ENCODE data around the gene RASSF10.

The RASSF10 gene

GRCh38 chr11:12979928-12980689, 29.0 kb upstream of the RASSF10 start:
- peaks cover 0 to 3% (median 0%) of the 10 kb centered on the region in 4 experiments for H3K4me1 ChIP-seq (ENCODE audit: control extremely low read depth in 1 of 4, control insufficient read depth in 4 of 4, insufficient read depth in 4 of 4, low read length in 3 of 4)
- no peaks in the 10 kb centered on the region for H3K36me3 ChIP-seq (ENCODE audit: control insufficient read depth in 4 of 4, insufficient read depth in 4 of 4, low read length in 3 of 4)
- no peak overlapping the region for H3K27ac ChIP-seq (ENCODE audit: insufficient read depth in 1 of 2, low read depth in 1 of 2, low read length in 2 of 2, poor library complexity in 1 of 2, severe bottlenecking in 2 of 2)
- peaks cover 0 to 2% (median 0%) of the 10 kb centered on the region in 5 experiments for H3K27me3 ChIP-seq (replicated peaks in 2 of 5; ENCODE audit: control insufficient read depth in 4 of 5, insufficient read depth in 5 of 5, low read length in 4 of 5)
- H3K9me3 ChIP-seq (ENCODE audit: control extremely low read depth in 1 of 5, control insufficient read depth in 4 of 5, insufficient read depth in 2 of 5, low read depth in 1 of 5, low read length in 4 of 5), result no peaks in the 10 kb centered on the region
- H3K4me3 ChIP-seq (ENCODE audit: control insufficient read depth in 1 of 7, extremely low read depth in 1 of 7, insufficient read depth in 4 of 7, low read depth in 2 of 7, low read length in 6 of 7), result no peak overlapping the region
- CTCF ChIA-PET, result interaction anchor here (1.2 to 1.3 kb wide), 2 partner anchors 13 to 15 kb away, joined by 3 read pairs; no protein-coding TSS in a partner anchor
- DNase-seq, result peak in 2 of 3 donors; percentile 23 to 32
- WGBS (ENCODE audit: insufficient coverage), result 45% methylated on average over 5 of the region's 8 CpGs
- POLR2A ChIA-PET, result no interaction called here

GRCh38 chr11:12981676-12982522, 27.2 kb upstream of the RASSF10 start:
- H3K9me3 ChIP-seq (ENCODE audit: control extremely low read depth in 1 of 5, control insufficient read depth in 4 of 5, insufficient read depth in 2 of 5, low read depth in 1 of 5, low read length in 4 of 5), result no peaks in the 10 kb centered on the region
- ChIA-PET POLR2A (no interaction called here), CTCF (interaction anchor here (1.2 to 1.3 kb wide), 2 partner anchors 15 to 21 kb away, joined by 3 read pairs; no protein-coding TSS in a partner anchor)
- WGBS (ENCODE audit: insufficient coverage), result 100% methylated on average over 1 of the region's 3 CpGs
- no peak overlapping the region for H3K4me3 ChIP-seq (ENCODE audit: control insufficient read depth in 1 of 7, extremely low read depth in 1 of 7, insufficient read depth in 4 of 7, low read depth in 2 of 7, low read length in 6 of 7)
- H3K36me3 ChIP-seq (ENCODE audit: control insufficient read depth in 4 of 4, insufficient read depth in 4 of 4, low read length in 3 of 4), result no peaks in the 10 kb centered on the region
- DNase-seq, result no peak
- H3K27ac ChIP-seq (ENCODE audit: insufficient read depth in 1 of 2, low read depth in 1 of 2, low read length in 2 of 2, poor library complexity in 1 of 2, severe bottlenecking in 2 of 2), result no peak overlapping the region
- peaks cover 0 to 2% (median 0%) of the 10 kb centered on the region in 5 experiments for H3K27me3 ChIP-seq (replicated peaks in 2 of 5; ENCODE audit: control insufficient read depth in 4 of 5, insufficient read depth in 5 of 5, low read length in 4 of 5)
- peaks cover 0 to 3% (median 0%) of the 10 kb centered on the region in 4 experiments for H3K4me1 ChIP-seq (ENCODE audit: control extremely low read depth in 1 of 4, control insufficient read depth in 4 of 4, insufficient read depth in 4 of 4, low read length in 3 of 4)

- H3K9me3 ChIP-seq (ENCODE audit: control extremely low read depth in 1 of 5, control insufficient read depth in 4 of 5, insufficient read depth in 2 of 5, low read depth in 1 of 5, low read length in 4 of 5), result no peaks in the 10 kb centered on the region
- no peak for DNase-seq
- H3K4me3 ChIP-seq (ENCODE audit: control insufficient read depth in 1 of 7, extremely low read depth in 1 of 7, insufficient read depth in 4 of 7, low read depth in 2 of 7, low read length in 6 of 7), result no peak overlapping the region
- H3K36me3 ChIP-seq (ENCODE audit: control insufficient read depth in 4 of 4, insufficient read depth in 4 of 4, low read length in 3 of 4), result no peaks in the 10 kb centered on the region
- H3K4me1 ChIP-seq (ENCODE audit: control extremely low read depth in 1 of 4, control insufficient read depth in 4 of 4, insufficient read depth in 4 of 4, low read length in 3 of 4), result peaks cover 0 to 3% (median 0%) of the 10 kb centered on the region in 4 experiments
- CTCF ChIA-PET, result no interaction called here
- POLR2A ChIA-PET, result no interaction called here
- peaks cover 0 to 2% (median 0%) of the 10 kb centered on the region in 5 experiments for H3K27me3 ChIP-seq (replicated peaks in 2 of 5; ENCODE audit: control insufficient read depth in 4 of 5, insufficient read depth in 5 of 5, low read length in 4 of 5)
- no peak overlapping the region for H3K27ac ChIP-seq (ENCODE audit: insufficient read depth in 1 of 2, low read depth in 1 of 2, low read length in 2 of 2, poor library complexity in 1 of 2, severe bottlenecking in 2 of 2)
- 90% methylated on average over 4 of the region's 7 CpGs for WGBS (ENCODE audit: insufficient coverage)
These were observed 25.8 kb upstream of the RASSF10 start for GRCh38 chr11:12983336-12983735.

- Histone ChIP-seq H3K27ac (ENCODE audit: insufficient read depth in 1 of 2, low read depth in 1 of 2, low read length in 2 of 2, poor library complexity in 1 of 2, severe bottlenecking in 2 of 2) (no peak overlapping the region), H3K9me3 (ENCODE audit: control extremely low read depth in 1 of 5, control insufficient read depth in 4 of 5, insufficient read depth in 2 of 5, low read depth in 1 of 5, low read length in 4 of 5) (no peaks in the 10 kb centered on the region), H3K36me3 (ENCODE audit: control insufficient read depth in 4 of 4, insufficient read depth in 4 of 4, low read length in 3 of 4) (no peaks in the 10 kb centered on the region), H3K4me3 (ENCODE audit: control insufficient read depth in 1 of 7, extremely low read depth in 1 of 7, insufficient read depth in 4 of 7, low read depth in 2 of 7, low read length in 6 of 7) (no peak overlapping the region), H3K4me1 (ENCODE audit: control extremely low read depth in 1 of 4, control insufficient read depth in 4 of 4, insufficient read depth in 4 of 4, low read length in 3 of 4) (no peaks in the 10 kb centered on the region), H3K27me3 (replicated peaks in 2 of 5; ENCODE audit: control insufficient read depth in 4 of 5, insufficient read depth in 5 of 5, low read length in 4 of 5) (peaks cover 0 to 2% (median 0%) of the 10 kb centered on the region in 5 experiments)
- ChIA-PET POLR2A (no interaction called here), CTCF (no interaction called here)
- 96% methylated on average over 3 of the region's 8 CpGs for whole genome bisulfite sequencing (ENCODE audit: insufficient coverage)
- DNase-seq, result no peak
These were observed 22.8 kb upstream of the RASSF10 start for GRCh38 chr11:12986194-12986898.

GRCh38 chr11:12989428-12990161, 19.5 kb upstream of the RASSF10 start:
- H3K36me3 ChIP-seq (ENCODE audit: control insufficient read depth in 4 of 4, insufficient read depth in 4 of 4, low read length in 3 of 4), result no peaks in the 10 kb centered on the region
- no peaks in the 10 kb centered on the region for H3K27me3 ChIP-seq (replicated peaks in 2 of 5; ENCODE audit: control insufficient read depth in 4 of 5, insufficient read depth in 5 of 5, low read length in 4 of 5)
- no peak overlapping the region for H3K27ac ChIP-seq (ENCODE audit: insufficient read depth in 1 of 2, low read depth in 1 of 2, low read length in 2 of 2, poor library complexity in 1 of 2, severe bottlenecking in 2 of 2)
- no peaks in the 10 kb centered on the region for H3K4me1 ChIP-seq (ENCODE audit: control extremely low read depth in 1 of 4, control insufficient read depth in 4 of 4, insufficient read depth in 4 of 4, low read length in 3 of 4)
- 86% methylated on average over 5 of the region's 13 CpGs for whole genome bisulfite sequencing (ENCODE audit: insufficient coverage)
- ChIA-PET POLR2A (no interaction called here), CTCF (no interaction called here)
- peak in 2 of 3 donors; percentile 44 to 50 for DNase-seq
- no peaks in the 10 kb centered on the region for H3K9me3 ChIP-seq (ENCODE audit: control extremely low read depth in 1 of 5, control insufficient read depth in 4 of 5, insufficient read depth in 2 of 5, low read depth in 1 of 5, low read length in 4 of 5)
- H3K4me3 ChIP-seq (ENCODE audit: control insufficient read depth in 1 of 7, extremely low read depth in 1 of 7, insufficient read depth in 4 of 7, low read depth in 2 of 7, low read length in 6 of 7), result no peak overlapping the region

- POLR2A ChIA-PET, result no interaction called here
- no peaks in the 10 kb centered on the region for H3K9me3 ChIP-seq (ENCODE audit: control extremely low read depth in 1 of 5, control insufficient read depth in 4 of 5, insufficient read depth in 2 of 5, low read depth in 1 of 5, low read length in 4 of 5)
- H3K27me3 ChIP-seq (replicated peaks in 2 of 5; ENCODE audit: control insufficient read depth in 4 of 5, insufficient read depth in 5 of 5, low read length in 4 of 5), result no peaks in the 10 kb centered on the region
- H3K4me3 ChIP-seq (ENCODE audit: control insufficient read depth in 1 of 7, extremely low read depth in 1 of 7, insufficient read depth in 4 of 7, low read depth in 2 of 7, low read length in 6 of 7), result no peak overlapping the region
- CTCF ChIA-PET, result no interaction called here
- H3K36me3 ChIP-seq (ENCODE audit: control insufficient read depth in 4 of 4, insufficient read depth in 4 of 4, low read length in 3 of 4), result no peaks in the 10 kb centered on the region
- DNase-seq, result no peak
- H3K4me1 ChIP-seq (ENCODE audit: control extremely low read depth in 1 of 4, control insufficient read depth in 4 of 4, insufficient read depth in 4 of 4, low read length in 3 of 4), result no peaks in the 10 kb centered on the region
- no peak overlapping the region for H3K27ac ChIP-seq (ENCODE audit: insufficient read depth in 1 of 2, low read depth in 1 of 2, low read length in 2 of 2, poor library complexity in 1 of 2, severe bottlenecking in 2 of 2)
- no CpG with 5 or more reads among the region's 1 CpG for WGBS (ENCODE audit: insufficient coverage)
These were observed 19.0 kb upstream of the RASSF10 start for GRCh38 chr11:12990162-12990480.

All from common myeloid progenitor, CD34-positive (primary cell).